Stimulated activated memory B cell treated with anti-CD40 and anti-IgM and Interleukin-4, amounts not matched to agents 10 μg/mL and 1 μg/mL and 100 μg/mL, for 72 hours (primary cell): Measurements from ENCODE around the gene ZBTB46.

Source experiments
- ATAC-seq: fragments of 150-1000 bp; cut with Tn5 transposase; 2 replicates; pipeline ENCODE4 v1.10.0; 2021
- H3K27ac Mint-ChIP-seq: one replicate; pipeline ENCODE4 v1.8.0; 2022; ENCODE audit warnings: mild to moderate bottlenecking, mixed read lengths
- H3K27me3 Mint-ChIP-seq: one replicate; pipeline ENCODE4 v1.8.0; 2022; ENCODE audit warnings: mixed read lengths
- H3K36me3 Mint-ChIP-seq: one replicate; pipeline ENCODE4 v1.8.0; 2022; ENCODE audit warnings: mixed read lengths
- H3K4me1 Mint-ChIP-seq: one replicate; pipeline ENCODE4 v1.8.0; 2022; ENCODE audit warnings: mixed read lengths
- H3K4me3 Mint-ChIP-seq: one replicate; pipeline ENCODE4 v1.8.0; 2022; ENCODE audit warnings: mild to moderate bottlenecking, moderate library complexity, mixed read lengths
- H3K9me3 Mint-ChIP-seq: one replicate; pipeline ENCODE4 v1.8.0; 2022; ENCODE audit warnings: mixed read lengths

The ZBTB46 gene

GRCh38 chr20:63740070-63740626 lies 90.9 kb downstream of the ZBTB46 start:
- H3K36me3 Mint-ChIP-seq, result peaks cover 4% of the 10 kb centered on the region
- ATAC-seq, result peak; percentile 13
- peak overlapping the region; percentile 29 for H3K4me3 Mint-ChIP-seq
- no peaks in the 10 kb centered on the region for H3K27me3 Mint-ChIP-seq
- H3K9me3 Mint-ChIP-seq, result no peaks in the 10 kb centered on the region
- no peak overlapping the region for H3K27ac Mint-ChIP-seq
- H3K4me1 Mint-ChIP-seq, result peaks cover 26% of the 10 kb centered on the region

DNA sequence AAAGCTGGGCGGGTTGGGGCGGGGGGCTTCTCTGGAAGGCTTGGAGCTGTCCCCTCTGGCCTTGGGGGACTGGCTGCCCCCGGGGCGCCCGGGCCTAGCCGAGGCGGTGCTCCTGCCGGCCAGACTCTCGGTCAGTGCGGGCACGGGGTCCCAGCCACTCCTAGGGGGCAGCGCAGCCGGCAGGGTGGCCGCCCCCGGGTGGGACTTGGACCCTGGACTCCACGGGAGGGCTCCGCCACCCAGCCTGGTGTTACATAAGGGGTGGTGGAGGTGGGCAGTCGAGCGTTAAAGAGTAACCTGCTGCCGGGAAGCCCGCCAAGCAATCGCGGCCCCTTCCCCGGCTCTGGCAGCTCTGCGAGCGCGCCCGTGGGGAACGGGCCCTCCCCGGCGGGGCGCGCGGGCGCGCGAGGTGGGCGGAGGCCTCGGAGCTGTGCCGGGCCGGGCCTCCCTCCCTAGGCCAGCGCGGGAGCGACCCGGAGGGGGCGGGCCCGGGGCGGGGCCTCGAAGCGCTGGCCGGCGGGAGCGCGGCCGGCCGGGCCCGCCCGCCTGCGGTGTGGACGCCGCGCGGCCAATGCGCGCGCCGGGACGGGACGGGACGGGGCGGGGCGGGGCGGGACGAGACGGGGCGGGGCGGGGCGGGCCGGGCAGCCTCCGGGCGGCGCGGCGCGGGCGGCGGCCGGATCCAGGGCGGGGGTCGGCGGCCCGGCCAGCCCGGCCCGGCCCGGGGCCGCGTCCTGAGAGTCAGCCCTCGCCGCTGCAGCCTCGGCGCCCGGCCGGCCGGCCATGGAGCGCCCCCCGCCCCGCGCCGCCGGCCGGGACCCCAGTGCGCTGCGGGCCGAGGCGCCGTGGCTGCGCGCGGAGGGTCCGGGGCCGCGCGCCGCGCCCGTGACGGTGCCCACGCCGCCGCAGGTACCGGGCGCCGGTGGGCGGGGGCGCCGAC lies 91.7 kb downstream of the ZBTB46 start, which contains the start of gene SLC2A4RG:
SLC2A4RG (plus strand) TSS at position 647 of the 940 bp plus-strand sequence; CDS start at position 784, 137 bp downstream.
- H3K4me1 Mint-ChIP-seq, result peaks cover 26% of the 10 kb centered on the region
- H3K4me3 Mint-ChIP-seq, result peak within 1 kb of the TSS; percentile 53

GRCh38 chr20:63738687-63739129 lies 92.4 kb downstream of the ZBTB46 start:
- peak overlapping the region; percentile 53 for H3K4me3 Mint-ChIP-seq
- H3K9me3 Mint-ChIP-seq, result no peaks in the 10 kb centered on the region
- no peaks in the 10 kb centered on the region for H3K27me3 Mint-ChIP-seq
- no peak overlapping the region for H3K27ac Mint-ChIP-seq
- H3K4me1 Mint-ChIP-seq, result peaks cover 31% of the 10 kb centered on the region
- no peak for ATAC-seq
- H3K36me3 Mint-ChIP-seq, result peaks cover 12% of the 10 kb centered on the region

More for the DNA sequence above, 91.7 kb downstream of the ZBTB46 start, which contains the start of gene SLC2A4RG:
- H3K36me3 Mint-ChIP-seq, result peaks cover 6% of the 10 kb centered on the region
- no peaks in the 10 kb centered on the region for H3K9me3 Mint-ChIP-seq
- ATAC-seq, result peak; percentile 82
- H3K27ac Mint-ChIP-seq, result no peak within 1 kb of the TSS
- no peaks in the 10 kb centered on the region for H3K27me3 Mint-ChIP-seq

DNA sequence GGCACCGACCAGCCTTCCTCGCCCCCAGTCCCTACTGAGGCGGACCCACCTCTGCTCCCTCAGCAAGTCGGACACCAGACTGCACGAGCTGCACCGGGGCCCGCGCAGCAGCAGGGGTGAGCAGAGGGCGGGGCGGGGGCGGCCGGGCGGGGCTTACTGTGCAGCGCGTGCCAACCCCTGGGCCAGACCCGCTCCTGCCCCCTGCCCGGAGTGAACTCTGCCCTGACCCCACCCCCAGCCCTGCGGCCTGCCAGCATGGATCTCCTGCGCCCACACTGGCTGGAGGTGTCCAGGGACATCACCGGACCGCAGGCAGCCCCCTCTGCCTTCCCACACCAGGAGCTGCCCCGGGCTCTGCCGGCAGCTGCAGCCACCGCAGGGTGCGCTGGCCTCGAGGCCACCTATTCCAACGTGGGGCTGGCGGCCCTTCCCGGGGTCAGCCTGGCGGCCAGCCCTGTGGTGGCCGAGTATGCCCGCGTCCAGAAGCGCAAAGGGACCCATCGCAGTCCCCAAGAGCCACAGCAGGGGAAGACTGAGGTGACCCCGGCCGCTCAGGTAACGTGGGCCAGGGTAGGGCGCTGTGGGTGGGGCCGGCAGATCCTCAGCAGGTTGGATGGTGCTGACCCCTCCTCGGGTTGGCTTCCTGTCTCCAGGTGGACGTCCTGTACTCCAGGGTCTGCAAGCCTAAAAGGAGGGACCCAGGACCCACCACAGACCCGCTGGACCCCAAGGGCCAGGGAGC lies 92.9 kb downstream of the ZBTB46 start:
- no peaks in the 10 kb centered on the region for H3K9me3 Mint-ChIP-seq
- no peak for ATAC-seq
- H3K4me3 Mint-ChIP-seq, result peak overlapping the region; percentile 53
- H3K4me1 Mint-ChIP-seq, result peaks cover 32% of the 10 kb centered on the region
- H3K27ac Mint-ChIP-seq, result no peak overlapping the region
- H3K36me3 Mint-ChIP-seq, result peaks cover 16% of the 10 kb centered on the region
- H3K27me3 Mint-ChIP-seq, result no peaks in the 10 kb centered on the region

DNA sequence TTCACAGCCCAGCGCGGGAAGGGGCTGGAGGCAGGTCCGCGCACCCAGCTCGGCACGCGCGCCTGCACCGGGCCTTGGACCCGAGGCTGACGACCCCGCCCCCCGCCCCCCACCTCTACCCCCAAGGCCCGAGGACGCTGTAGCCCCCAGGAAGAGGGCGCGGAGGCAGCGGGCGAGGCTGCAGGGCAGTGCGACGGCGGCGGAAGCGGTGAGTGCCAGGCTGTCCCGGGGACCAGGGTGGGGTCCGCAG lies 93.4 kb downstream of the ZBTB46 start:
- Mint-ChIP-seq H3K36me3 (peaks cover 16% of the 10 kb centered on the region), H3K4me3 (peak overlapping the region; percentile 79), H3K4me1 (peaks cover 32% of the 10 kb centered on the region), H3K27me3 (no peaks in the 10 kb centered on the region), H3K9me3 (no peaks in the 10 kb centered on the region), H3K27ac (no peak overlapping the region)
- ATAC-seq, result no peak

GRCh38 chr20:63736893-63737694 lies 94.0 kb downstream of the ZBTB46 start:
- H3K36me3 Mint-ChIP-seq, result peaks cover 16% of the 10 kb centered on the region
- H3K9me3 Mint-ChIP-seq, result no peaks in the 10 kb centered on the region
- peak overlapping the region; percentile 76 for H3K27ac Mint-ChIP-seq
- peak overlapping the region; percentile 79 for H3K4me3 Mint-ChIP-seq
- no peaks in the 10 kb centered on the region for H3K27me3 Mint-ChIP-seq
- peaks cover 32% of the 10 kb centered on the region for H3K4me1 Mint-ChIP-seq
- peak; percentile 53 for ATAC-seq

DNA sequence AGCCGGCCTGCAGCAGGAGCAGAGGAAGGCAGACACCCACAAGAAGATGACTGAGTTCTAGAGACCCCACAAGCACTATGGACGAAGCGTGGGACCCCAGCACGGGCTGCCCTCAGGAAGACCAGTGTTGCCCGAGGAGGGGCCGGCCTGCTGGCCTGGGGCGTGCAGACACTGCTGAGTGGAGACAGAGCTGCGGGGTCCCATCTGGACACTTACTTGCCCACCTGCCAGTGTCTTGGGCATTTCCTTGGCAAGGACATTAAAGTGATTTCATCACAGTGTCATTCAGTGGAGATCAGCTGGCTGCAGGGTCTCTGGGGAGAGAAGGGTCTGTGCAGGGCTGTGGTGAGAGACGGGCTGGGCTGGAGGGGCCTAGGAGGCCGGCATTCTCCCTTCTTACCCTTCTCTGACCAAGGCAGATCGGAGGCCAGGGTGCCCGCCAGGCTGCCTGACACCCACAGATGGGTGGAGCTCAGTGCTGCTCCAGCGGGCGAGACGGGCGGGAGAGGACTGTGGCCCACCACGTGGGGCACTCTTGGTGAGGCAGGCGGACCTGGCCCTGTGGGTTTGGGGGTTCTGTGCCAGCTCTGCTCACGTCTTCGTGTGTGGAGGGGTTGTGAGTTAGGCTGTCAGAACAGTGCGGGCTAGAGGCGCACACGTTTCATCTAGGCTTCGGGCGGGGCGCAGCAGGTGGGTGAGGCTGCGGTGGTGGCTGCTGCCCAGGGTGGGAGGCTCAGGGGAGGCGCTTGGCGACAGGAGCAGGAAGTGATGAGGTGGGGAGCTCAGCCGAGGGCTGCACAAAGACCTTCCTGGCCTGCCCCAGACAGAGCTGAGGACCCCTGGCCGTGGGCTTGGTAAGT lies 95.0 kb downstream of the ZBTB46 start, which contains the start of gene LIME1:
LIME1 (plus strand) TSS at position 806 of the 860 bp plus-strand sequence. CDS start 886 bp downstream, outside the sequence.
- H3K4me1 Mint-ChIP-seq, result peaks cover 32% of the 10 kb centered on the region
- H3K36me3 Mint-ChIP-seq, result peaks cover 16% of the 10 kb centered on the region
- H3K4me3 Mint-ChIP-seq, result peak within 1 kb of the TSS; percentile 79
- H3K27me3 Mint-ChIP-seq, result no peaks in the 10 kb centered on the region
- peak; percentile 59 for ATAC-seq
- no peaks in the 10 kb centered on the region for H3K9me3 Mint-ChIP-seq
- peak within 1 kb of the TSS; percentile 76 for H3K27ac Mint-ChIP-seq

- Mint-ChIP-seq H3K4me3 (no peak overlapping the region), H3K36me3 (peaks cover 16% of the 10 kb centered on the region), H3K27ac (peak overlapping the region; percentile 76), H3K27me3 (no peaks in the 10 kb centered on the region), H3K4me1 (peaks cover 32% of the 10 kb centered on the region), H3K9me3 (no peaks in the 10 kb centered on the region)
- ATAC-seq, result no peak
Observed at GRCh38 chr20:63734946-63735858, 95.9 kb downstream of the ZBTB46 start.

- ATAC-seq, result no peak
- Mint-ChIP-seq H3K27me3 (no peaks in the 10 kb centered on the region), H3K4me1 (peaks cover 36% of the 10 kb centered on the region), H3K4me3 (no peak overlapping the region), H3K27ac (no peak overlapping the region), H3K36me3 (peaks cover 20% of the 10 kb centered on the region), H3K9me3 (no peaks in the 10 kb centered on the region)
Observed at GRCh38 chr20:63734111-63734945, 96.7 kb downstream of the ZBTB46 start.

GRCh38 chr20:63733579-63734081 lies 97.4 kb downstream of the ZBTB46 start:
- Mint-ChIP-seq H3K4me3 (no peak overlapping the region), H3K36me3 (peaks cover 21% of the 10 kb centered on the region), H3K27me3 (no peaks in the 10 kb centered on the region), H3K4me1 (peaks cover 42% of the 10 kb centered on the region), H3K27ac (no peak overlapping the region), H3K9me3 (no peaks in the 10 kb centered on the region)
- no peak for ATAC-seq

GRCh38 chr20:63733117-63733516 lies 97.9 kb downstream of the ZBTB46 start:
- no peaks in the 10 kb centered on the region for H3K9me3 Mint-ChIP-seq
- no peak for ATAC-seq
- no peak overlapping the region for H3K4me3 Mint-ChIP-seq
- H3K36me3 Mint-ChIP-seq, result peaks cover 26% of the 10 kb centered on the region
- H3K27ac Mint-ChIP-seq, result no peak overlapping the region
- H3K27me3 Mint-ChIP-seq, result no peaks in the 10 kb centered on the region
- H3K4me1 Mint-ChIP-seq, result peaks cover 42% of the 10 kb centered on the region
